Activated T-cell treated with anti-CD3 and anti-CD28 coated beads, Interleukin-2, amount 50 U/mL, for 24 hours (primary cell): Measurements from ENCODE around the gene S100A1.
A peak's percentile ranks its signal among the peaks of the same experiment; 100 is the strongest.

Experiments
- DNase-seq: peaks from one replicate; pipeline ENCODE4 v3.0.0-alpha.2; 2020
- H3K27ac Mint-ChIP-seq: 2 replicates; pipeline ENCODE4 v1.8.0; 2020; ENCODE audit warnings: mild to moderate bottlenecking, mixed read lengths
- H3K27me3 Mint-ChIP-seq: 2 replicates; pipeline ENCODE4 v1.8.0; 2020; ENCODE audit warnings: mixed read lengths
- H3K36me3 Mint-ChIP-seq: 2 replicates; pipeline ENCODE4 v1.8.0; 2020; ENCODE audit warnings: low read depth, mixed read lengths
- H3K4me1 Mint-ChIP-seq: 2 replicates; pipeline ENCODE4 v1.8.0; 2020; ENCODE audit warnings: low read depth, mixed read lengths
- H3K4me3 Mint-ChIP-seq: 2 replicates; pipeline ENCODE4 v1.8.0; 2020; ENCODE audit warnings: mild to moderate bottlenecking, moderate library complexity, mixed read lengths
- H3K9me3 Mint-ChIP-seq: 2 replicates; pipeline ENCODE4 v1.8.0; 2020; ENCODE audit warnings: mixed read lengths

S100A1 gene

GRCh38 chr1:153615406-153615805 lies 12.8 kb upstream of the S100A1 start:
- Mint-ChIP-seq H3K27me3 (no peaks in the 10 kb centered on the region), H3K4me3 (no peak overlapping the region), H3K36me3 (no peaks in the 10 kb centered on the region), H3K27ac (no peak overlapping the region), H3K4me1 (peaks cover 18% of the 10 kb centered on the region), H3K9me3 (no peaks in the 10 kb centered on the region)
- no peak for DNase-seq

DNA sequence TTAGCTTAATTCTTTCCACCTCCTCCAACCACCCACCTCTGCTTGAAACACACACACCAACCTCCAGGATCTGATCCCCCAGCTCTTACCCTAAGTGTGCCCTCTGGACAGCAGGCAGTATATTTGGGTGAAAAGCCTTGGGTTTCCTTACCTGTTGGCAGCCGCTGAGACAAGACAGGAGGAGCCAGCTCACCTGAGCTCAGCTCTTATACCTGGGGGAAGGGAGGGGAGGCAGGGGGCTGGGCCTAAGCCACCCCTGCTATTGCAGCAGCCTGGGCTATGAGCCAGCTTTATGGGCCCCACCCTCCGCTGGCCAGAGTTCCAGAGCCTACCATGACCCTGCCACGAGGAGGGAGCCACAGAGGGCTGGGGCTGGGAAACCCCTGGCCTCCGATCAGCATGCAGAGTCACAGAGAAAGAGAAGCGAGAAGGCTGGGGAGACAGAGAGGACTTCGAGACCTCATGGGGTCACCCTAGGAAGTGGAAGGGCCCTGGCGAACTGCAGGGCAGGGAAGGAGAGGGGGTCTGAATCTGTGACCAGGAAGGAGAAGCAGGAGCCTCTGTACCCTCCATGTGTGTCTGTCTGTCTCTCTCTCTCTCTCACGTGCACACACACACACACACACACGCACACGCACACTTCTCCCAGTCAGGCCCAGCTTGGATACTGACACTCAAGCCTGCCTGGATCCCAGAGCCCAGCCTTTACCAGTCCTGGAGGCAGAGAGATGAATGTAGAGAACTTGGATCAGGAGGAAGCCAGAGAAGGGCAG lies 11.9 kb upstream of the S100A1 start, which contains the start of gene S100A14:
TSS of gene S100A14 (minus strand) at position 182 of the 773 bp plus-strand sequence. CDS start 467 bp downstream, outside the sequence.
- no peak within 1 kb of the TSS for H3K4me3 Mint-ChIP-seq
- no peaks in the 10 kb centered on the region for H3K27me3 Mint-ChIP-seq
- no peaks in the 10 kb centered on the region for H3K9me3 Mint-ChIP-seq
- H3K4me1 Mint-ChIP-seq = peaks cover 18% of the 10 kb centered on the region
- H3K36me3 Mint-ChIP-seq = no peaks in the 10 kb centered on the region
- no peak within 1 kb of the TSS for H3K27ac Mint-ChIP-seq
- DNase-seq = no peak

GRCh38 chr1:153616917-153617311 lies 11.3 kb upstream of the S100A1 start:
- H3K27ac Mint-ChIP-seq = no peak overlapping the region
- no peak overlapping the region for H3K4me3 Mint-ChIP-seq
- H3K36me3 Mint-ChIP-seq = no peaks in the 10 kb centered on the region
- no peak for DNase-seq
- H3K9me3 Mint-ChIP-seq = no peaks in the 10 kb centered on the region
- no peaks in the 10 kb centered on the region for H3K27me3 Mint-ChIP-seq
- peaks cover 18% of the 10 kb centered on the region for H3K4me1 Mint-ChIP-seq

GRCh38 chr1:153617663-153618062 lies 10.6 kb upstream of the S100A1 start:
- no peaks in the 10 kb centered on the region for H3K36me3 Mint-ChIP-seq
- H3K27ac Mint-ChIP-seq = peak overlapping the region; percentile 50
- peaks cover 18% of the 10 kb centered on the region for H3K4me1 Mint-ChIP-seq
- no peaks in the 10 kb centered on the region for H3K27me3 Mint-ChIP-seq
- no peaks in the 10 kb centered on the region for H3K9me3 Mint-ChIP-seq
- H3K4me3 Mint-ChIP-seq = no peak overlapping the region
- DNase-seq = peak; percentile 87

DNA sequence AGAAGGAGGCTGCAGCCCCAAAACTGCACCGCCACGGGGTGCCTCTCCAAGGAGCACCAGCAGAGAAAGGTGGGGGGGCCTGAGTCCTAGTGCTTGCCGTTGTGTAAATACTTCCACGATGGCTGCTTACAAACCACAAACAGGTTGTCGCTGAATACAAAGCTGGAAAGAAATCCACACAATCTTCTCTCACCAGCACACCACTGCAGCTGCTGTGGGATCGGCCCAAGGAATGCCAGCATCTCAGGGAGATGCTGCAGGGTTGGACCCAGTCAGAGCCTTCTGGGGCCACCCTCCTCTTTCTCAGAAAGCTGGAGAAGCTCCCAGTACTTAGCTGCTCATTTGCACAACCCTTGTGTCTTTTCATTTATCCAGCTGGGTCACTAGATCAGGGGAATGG lies 9.1 kb upstream of the S100A1 start:
- peaks cover 18% of the 10 kb centered on the region for H3K4me1 Mint-ChIP-seq
- DNase-seq = no peak
- no peak overlapping the region for H3K4me3 Mint-ChIP-seq
- H3K27me3 Mint-ChIP-seq = no peaks in the 10 kb centered on the region
- no peaks in the 10 kb centered on the region for H3K9me3 Mint-ChIP-seq
- H3K27ac Mint-ChIP-seq = no peak overlapping the region
- H3K36me3 Mint-ChIP-seq = no peaks in the 10 kb centered on the region

DNA sequence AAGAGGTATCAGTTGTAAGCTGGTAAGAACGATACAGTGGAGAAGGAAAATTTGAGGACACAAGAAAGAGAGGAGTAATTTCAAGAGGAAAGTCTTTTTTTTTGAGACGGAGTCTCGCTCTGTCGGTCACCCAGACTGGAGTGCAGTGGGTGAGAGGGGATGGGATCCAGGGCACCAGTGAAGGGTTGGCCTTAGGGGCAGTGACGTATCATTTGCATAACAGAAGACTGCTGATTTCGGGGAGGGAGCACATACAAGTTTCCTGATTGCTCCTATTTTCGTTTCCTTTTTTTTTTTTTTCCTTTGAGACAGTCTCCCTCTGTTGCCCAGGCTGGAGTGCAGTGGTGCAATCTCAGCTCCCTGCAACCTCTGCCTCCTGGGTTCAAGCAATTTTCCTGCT lies 5.1 kb upstream of the S100A1 start:
- peaks cover 16% of the 10 kb centered on the region for H3K27me3 Mint-ChIP-seq
- H3K36me3 Mint-ChIP-seq = no peaks in the 10 kb centered on the region
- H3K4me1 Mint-ChIP-seq = no peaks in the 10 kb centered on the region
- no peaks in the 10 kb centered on the region for H3K9me3 Mint-ChIP-seq
- DNase-seq = no peak
- no peak overlapping the region for H3K27ac Mint-ChIP-seq
- H3K4me3 Mint-ChIP-seq = no peak overlapping the region

- Mint-ChIP-seq H3K27me3 (peaks cover 16% of the 10 kb centered on the region), H3K4me1 (no peaks in the 10 kb centered on the region), H3K9me3 (no peaks in the 10 kb centered on the region), H3K4me3 (no peak overlapping the region), H3K27ac (no peak overlapping the region), H3K36me3 (no peaks in the 10 kb centered on the region)
- DNase-seq = no peak
Measured at GRCh38 chr1:153624965-153625611, 3.1 kb upstream of the S100A1 start.

GRCh38 chr1:153626477-153626903 lies 1.7 kb upstream of the S100A1 start:
- Mint-ChIP-seq H3K27ac (no peak overlapping the region), H3K27me3 (peaks cover 16% of the 10 kb centered on the region), H3K4me1 (peaks cover 10% of the 10 kb centered on the region), H3K36me3 (no peaks in the 10 kb centered on the region), H3K4me3 (no peak overlapping the region), H3K9me3 (no peaks in the 10 kb centered on the region)
- DNase-seq = no peak

GRCh38 chr1:153626904-153627714 lies 1.1 kb upstream of the S100A1 start, which contains the start of gene S100A13:
Gene S100A13, minus strand, starts transcription at chr1:153627505. Its CDS starts 1,033 bp downstream, at chr1:153626472.
- Mint-ChIP-seq H3K36me3 (peaks cover 2% of the 10 kb centered on the region), H3K4me1 (peaks cover 15% of the 10 kb centered on the region), H3K27ac (no peak within 1 kb of the TSS), H3K27me3 (peaks cover 16% of the 10 kb centered on the region), H3K9me3 (no peaks in the 10 kb centered on the region), H3K4me3 (no peak within 1 kb of the TSS)
- no peak for DNase-seq

GRCh38 chr1:153628638-153629342 lies 556 bp downstream of the S100A1 start:
- Mint-ChIP-seq H3K9me3 (no peaks in the 10 kb centered on the region), H3K27ac (no peak overlapping the region), H3K36me3 (peaks cover 4% of the 10 kb centered on the region), H3K4me1 (peaks cover 28% of the 10 kb centered on the region), H3K4me3 (no peak overlapping the region), H3K27me3 (peaks cover 16% of the 10 kb centered on the region)
- no peak for DNase-seq

GRCh38 chr1:153629343-153629665 lies 1.1 kb downstream of the S100A1 start:
- no peaks in the 10 kb centered on the region for H3K9me3 Mint-ChIP-seq
- peaks cover 28% of the 10 kb centered on the region for H3K4me1 Mint-ChIP-seq
- no peak overlapping the region for H3K4me3 Mint-ChIP-seq
- DNase-seq = no peak
- H3K36me3 Mint-ChIP-seq = peaks cover 9% of the 10 kb centered on the region
- peaks cover 16% of the 10 kb centered on the region for H3K27me3 Mint-ChIP-seq
- H3K27ac Mint-ChIP-seq = no peak overlapping the region

- peaks cover 16% of the 10 kb centered on the region for H3K27me3 Mint-ChIP-seq
- no peak overlapping the region for H3K4me3 Mint-ChIP-seq
- no peak for DNase-seq
- no peak overlapping the region for H3K27ac Mint-ChIP-seq
- peaks cover 28% of the 10 kb centered on the region for H3K4me1 Mint-ChIP-seq
- peaks cover 13% of the 10 kb centered on the region for H3K36me3 Mint-ChIP-seq
- no peaks in the 10 kb centered on the region for H3K9me3 Mint-ChIP-seq
Measured at GRCh38 chr1:153629971-153630370, 1.7 kb downstream of the S100A1 start.

- Mint-ChIP-seq H3K36me3 (peaks cover 16% of the 10 kb centered on the region), H3K9me3 (no peaks in the 10 kb centered on the region), H3K4me1 (peaks cover 29% of the 10 kb centered on the region), H3K4me3 (no peak overlapping the region), H3K27ac (peak overlapping the region; percentile 55), H3K27me3 (peaks cover 16% of the 10 kb centered on the region)
- DNase-seq = no peak
Measured at GRCh38 chr1:153630384-153630783, 2.1 kb downstream of the S100A1 start.
